NT2/D1 (cell line): ENCODE data around the gene SMO.

Source experiments
- DNase-seq: peaks from one replicate; pipeline ENCODE4 v3.0.0-alpha.2; 2011; ENCODE audit warnings: low read depth, low spot score
- H3K27me3 ChIP-seq: 2 replicates; pipeline ENCODE4 v1.6.0; 2011; ENCODE audit warnings: mild to moderate bottlenecking; ENCODE audit not compliant: insufficient read length, insufficient read depth
- H3K36me3 ChIP-seq: 2 replicates; pipeline ENCODE4 v1.6.1; 2011; ENCODE audit warnings: mild to moderate bottlenecking, low read length, mixed read lengths; ENCODE audit not compliant: insufficient read depth, insufficient read length
- H3K4me1 ChIP-seq: 2 replicates; pipeline ENCODE4 v1.5.1; 2011; ENCODE audit not compliant: insufficient read depth, insufficient read length
- H3K4me3 ChIP-seq: 2 replicates; pipeline ENCODE4 v1.5.1; 2011; ENCODE audit warnings: low read depth; ENCODE audit not compliant: insufficient read length
- H3K9ac ChIP-seq: 2 replicates; pipeline ENCODE4 v1.6.0; 2011; ENCODE audit warnings: low read depth; ENCODE audit not compliant: insufficient read length
- H3K9me3 ChIP-seq: 2 replicates; pipeline ENCODE4 v1.5.1; 2011; ENCODE audit warnings: mild to moderate bottlenecking, low read length; ENCODE audit not compliant: insufficient read depth
- SUZ12 ChIP-seq: IDR thresholded peaks from 2 replicates; pipeline ENCODE4 v1.6.1; 2011; ENCODE audit not compliant: insufficient read length, insufficient read depth; ENCODE audit errors: extremely low read depth
- YY1 ChIP-seq: IDR thresholded peaks from 2 replicates; pipeline ENCODE4 v1.6.1; 2011; ENCODE audit not compliant: insufficient read length, insufficient read depth
- ZNF274 ChIP-seq: IDR thresholded peaks from 2 replicates; pipeline ENCODE4 v1.6.1; 2011; ENCODE audit warnings: mild to moderate bottlenecking, low read depth, low read length

Gene SMO

GRCh38 chr7:129205987-129206785, 17.8 kb downstream of the SMO start:
- no peaks in the 10 kb centered on the region for H3K27me3 ChIP-seq
- no peaks in the 10 kb centered on the region for H3K4me1 ChIP-seq
- H3K9me3 ChIP-seq = no peaks in the 10 kb centered on the region
- H3K4me3 ChIP-seq = no peak overlapping the region
- H3K36me3 ChIP-seq = peaks cover 57% of the 10 kb centered on the region
- H3K9ac ChIP-seq = no peak overlapping the region
- TF ChIP-seq SUZ12 (no peak), ZNF274 (no peak), YY1 (no peak)
- no peak for DNase-seq

- Histone ChIP-seq H3K36me3 (peaks cover 69% of the 10 kb centered on the region), H3K9me3 (no peaks in the 10 kb centered on the region), H3K4me3 (no peak overlapping the region), H3K4me1 (no peaks in the 10 kb centered on the region), H3K27me3 (no peaks in the 10 kb centered on the region), H3K9ac (no peak overlapping the region)
- no peak for DNase-seq
- TF ChIP-seq SUZ12 (no peak), ZNF274 (no peak), YY1 (no peak)
Measured at GRCh38 chr7:129208667-129209066, 20.2 kb downstream of the SMO start.

DNA sequence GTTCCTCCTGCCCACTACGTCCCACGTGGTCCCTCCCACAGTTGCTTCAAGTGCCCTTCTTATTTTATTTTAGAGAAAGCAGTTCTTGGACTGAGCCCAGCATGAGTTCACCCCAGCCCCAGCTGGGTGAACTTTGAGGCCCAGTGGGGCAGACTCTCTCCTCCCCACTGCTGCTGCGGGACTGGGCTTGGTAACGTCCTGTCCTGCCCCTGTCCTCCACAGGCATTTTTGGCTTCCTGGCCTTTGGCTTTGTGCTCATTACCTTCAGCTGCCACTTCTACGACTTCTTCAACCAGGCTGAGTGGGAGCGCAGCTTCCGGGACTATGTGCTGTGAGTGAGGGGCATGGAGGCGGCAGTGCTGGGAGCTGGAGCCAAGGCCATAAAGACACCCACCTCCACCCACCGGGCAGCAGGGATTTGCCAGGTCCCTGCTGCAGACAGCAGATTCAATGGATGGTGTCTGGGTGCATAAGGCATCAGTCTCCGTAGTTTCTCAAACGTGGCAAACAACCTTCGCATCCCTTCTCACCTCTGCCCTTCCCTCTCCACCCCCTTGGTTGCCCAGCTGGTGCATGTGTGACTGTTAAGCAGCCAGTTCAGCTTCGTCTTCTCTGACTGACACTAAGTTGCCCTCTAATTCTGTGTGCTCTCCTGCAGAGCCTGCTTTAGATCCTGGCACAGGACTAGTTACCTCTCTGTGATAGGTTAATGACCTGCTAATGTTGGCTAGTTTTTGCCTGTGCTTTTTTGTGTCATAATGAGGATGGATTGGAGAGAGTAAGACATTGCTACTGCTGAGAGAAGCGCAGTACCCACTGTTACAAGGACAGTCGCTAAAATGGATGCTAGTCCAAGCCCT, 20.9 kb downstream of the SMO start:
- peaks cover 2% of the 10 kb centered on the region for H3K4me1 ChIP-seq
- no peak for DNase-seq
- H3K9me3 ChIP-seq = no peaks in the 10 kb centered on the region
- H3K36me3 ChIP-seq = peaks cover 68% of the 10 kb centered on the region
- H3K4me3 ChIP-seq = no peak overlapping the region
- H3K27me3 ChIP-seq = no peaks in the 10 kb centered on the region
- TF ChIP-seq YY1 (no peak), ZNF274 (no peak), SUZ12 (no peak)
- H3K9ac ChIP-seq = no peak overlapping the region

DNA sequence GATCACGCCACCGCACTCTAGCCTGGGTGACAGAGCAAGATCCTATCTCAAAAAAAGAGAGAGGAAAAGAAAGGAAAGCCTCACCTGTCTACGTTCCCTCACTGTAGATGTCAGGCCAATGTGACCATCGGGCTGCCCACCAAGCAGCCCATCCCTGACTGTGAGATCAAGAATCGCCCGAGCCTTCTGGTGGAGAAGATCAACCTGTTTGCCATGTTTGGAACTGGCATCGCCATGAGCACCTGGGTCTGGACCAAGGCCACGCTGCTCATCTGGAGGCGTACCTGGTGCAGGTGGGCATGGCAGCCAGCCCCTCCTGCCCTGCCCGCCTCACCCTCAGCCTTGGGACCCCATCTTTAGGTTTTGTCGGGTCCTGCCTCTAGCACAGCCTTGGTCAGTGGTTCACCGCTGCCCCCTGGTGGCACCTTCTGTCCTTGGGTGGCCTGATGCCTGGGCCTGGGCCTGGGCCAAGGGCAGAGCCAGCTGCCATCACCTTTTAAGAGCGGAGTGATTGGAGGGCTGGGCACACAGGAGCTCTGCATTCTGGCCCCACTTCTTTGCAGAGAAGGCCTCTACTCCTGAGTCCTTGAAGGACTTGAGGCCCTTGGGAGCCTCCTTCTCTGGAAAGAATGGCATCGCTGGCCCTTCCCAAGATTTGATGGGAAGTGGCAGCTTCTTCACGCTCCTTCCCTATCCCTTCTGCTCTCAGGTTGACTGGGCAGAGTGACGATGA, 22.0 kb downstream of the SMO start:
- Histone ChIP-seq H3K4me1 (peaks cover 2% of the 10 kb centered on the region), H3K36me3 (peaks cover 63% of the 10 kb centered on the region), H3K9me3 (peaks cover 4% of the 10 kb centered on the region; the same call in 1 of the 2 replicates), H3K27me3 (no peaks in the 10 kb centered on the region), H3K9ac (no peak overlapping the region), H3K4me3 (no peak overlapping the region)
- TF ChIP-seq SUZ12 (no peak), ZNF274 (no peak), YY1 (no peak)
- no peak for DNase-seq

DNA sequence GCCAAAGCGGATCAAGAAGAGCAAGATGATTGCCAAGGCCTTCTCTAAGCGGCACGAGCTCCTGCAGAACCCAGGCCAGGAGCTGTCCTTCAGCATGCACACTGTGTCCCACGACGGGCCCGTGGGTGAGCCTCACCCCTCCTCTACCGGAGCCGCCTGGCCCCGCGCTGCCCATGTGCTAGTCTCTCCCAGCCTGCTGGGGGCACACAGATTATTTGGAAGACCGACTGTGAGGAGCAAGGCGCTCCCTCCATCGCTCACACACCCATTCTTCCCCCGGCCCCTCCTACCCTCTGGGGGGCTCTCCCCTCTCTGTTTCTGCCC, 22.5 kb downstream of the SMO start:
- Histone ChIP-seq H3K4me1 (peaks cover 2% of the 10 kb centered on the region), H3K9ac (no peak overlapping the region), H3K27me3 (no peaks in the 10 kb centered on the region), H3K9me3 (peaks cover 9% of the 10 kb centered on the region; the same call in 1 of the 2 replicates), H3K36me3 (peaks cover 59% of the 10 kb centered on the region), H3K4me3 (no peak overlapping the region)
- no peak for DNase-seq
- no peak for TF ChIP-seq SUZ12
- no peak for TF ChIP-seq YY1
- TF ChIP-seq ZNF274 = no peak

DNA sequence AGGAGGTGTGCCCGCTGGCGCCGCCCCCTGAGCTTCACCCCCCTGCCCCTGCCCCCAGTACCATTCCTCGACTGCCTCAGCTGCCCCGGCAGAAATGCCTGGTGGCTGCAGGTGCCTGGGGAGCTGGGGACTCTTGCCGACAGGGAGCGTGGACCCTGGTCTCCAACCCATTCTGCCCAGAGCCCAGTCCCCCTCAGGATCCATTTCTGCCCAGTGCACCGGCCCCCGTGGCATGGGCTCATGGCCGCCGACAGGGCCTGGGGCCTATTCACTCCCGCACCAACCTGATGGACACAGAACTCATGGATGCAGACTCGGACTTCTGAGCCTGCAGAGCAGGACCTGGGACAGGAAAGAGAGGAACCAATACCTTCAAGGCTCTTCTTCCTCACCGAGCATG, 23.7 kb downstream of the SMO start:
- H3K9ac ChIP-seq = no peak overlapping the region
- H3K4me1 ChIP-seq = peaks cover 2% of the 10 kb centered on the region
- TF ChIP-seq SUZ12 (no peak), YY1 (no peak), ZNF274 (no peak)
- peaks cover 14% of the 10 kb centered on the region; the same call in 1 of the 2 replicates for H3K9me3 ChIP-seq
- no peak for DNase-seq
- no peaks in the 10 kb centered on the region for H3K27me3 ChIP-seq
- H3K36me3 ChIP-seq = peaks cover 47% of the 10 kb centered on the region
- no peak overlapping the region for H3K4me3 ChIP-seq
